Body of pancreas (tissue), 4 donors: ENCODE results near the gene LRRC1. TPM values are rescaled to one million over a fixed set of nuclear protein-coding genes. Genes with fewer than 3 reads are reported as not detected.

Experiments used
- ATAC-seq: fragments of 150-250 bp; one replicate; pipeline ENCODE4 v1.9.1; 2016
- DNase-seq, 4 donors: peaks; one replicate each; pipeline ENCODE4 v3.0.0-alpha.2; 2019
- H3K27ac ChIP-seq, 4 donors: fragments of 200-600 bp; sonication (generic); 1 replicate in 3 of 4; 2 replicates in 1 of 4; pipeline versions ENCODE4 v1.5.1 to v1.6.1; 2016 to 2019; ENCODE audit warnings: mild to moderate bottlenecking in 1 of 4, mixed read lengths in 1 of 4, moderate library complexity in 1 of 4
- H3K27me3 ChIP-seq, 2 donors: fragments of 200-600 bp; sonication (generic); one replicate each; pipeline ENCODE4 v1.6.0; 2016; ENCODE audit warnings: mild to moderate bottlenecking in 1 of 2
- H3K36me3 ChIP-seq, 2 donors: fragments of 200-600 bp; sonication (generic); replicated peaks in 1 of 2; 2 replicates each; pipeline ENCODE4 v1.5.1; 2016; ENCODE audit warnings: low read depth in 2 of 2; ENCODE audit not compliant: insufficient read depth in 1 of 2
- H3K4me1 ChIP-seq: fragments of 200-600 bp; sonication (generic); one replicate; pipeline ENCODE4 v1.6.0; 2016
- H3K4me3 ChIP-seq, 2 donors: fragments of 200-600 bp; sonication (generic); 1 replicate in 1 of 2; 2 replicates in 1 of 2; pipeline ENCODE4 v1.5.1; 2016 to 2019
- H3K9me3 ChIP-seq, 3 donors: fragments of 200-600 bp; sonication (generic); 1 replicate in 2 of 3; 2 replicates in 1 of 3; pipeline ENCODE4 v1.5.1; 2016
- CTCF ChIP-seq, 7 experiments: fragments of 450-650 bp in 4 of 7; fragments of 200-600 bp in 3 of 7; sonication (generic) in 3 of 7; IDR thresholded peaks; one replicate each; pipeline ENCODE4 v1.5.1; 2016 to 2019; ENCODE audit warnings: antibody characterized with exemption in 7 of 7
- POLR2A ChIP-seq, 3 donors: fragments of 450-650 bp; IDR thresholded peaks; one replicate each; pipeline ENCODE4 v1.6.1; 2016; ENCODE audit warnings: antibody characterized with exemption in 3 of 3, mild to moderate bottlenecking in 2 of 3
- WGBS, 2 donors: methylation state at CpG; one replicate each; pipeline ENCODE4 v1.1.5; 2017; 5-methylcytosine and 5-hydroxymethylcytosine counted together
- intact Hi-C: fragments of 100-400 bp; cut with DNase I; formaldehyde crosslinking; loops from one replicate; pipeline ENCODE4 v1.15.1; 2023
- total RNA-seq, 2 donors: library from RNA; depleted of rRNA; stranded (reverse); fragments of >200 nt; gene quantifications; one replicate each; pipeline ENCODE4 v1.1.0, GENCODE V29; 2016

LRRC1 gene
- total RNA-seq, 2 donors from 2014 or later = 13.2 to 17.1 TPM

- ATAC-seq = no peak
- no peaks in the 10 kb centered on the region for H3K4me1 ChIP-seq
- no peak for TF ChIP-seq CTCF (IDR thresholded peaks at IDR 0.05)
- TF ChIP-seq POLR2A (IDR thresholded peaks at IDR 0.05) = no peak
- WGBS, 2 donors = 82 to 84% methylated on average over 2 of the region's 2 CpGs
- H3K27me3 ChIP-seq = no peaks in the 10 kb centered on the region
- no peak overlapping the region for H3K27ac ChIP-seq
- H3K9me3 ChIP-seq = no peaks in the 10 kb centered on the region
- H3K36me3 ChIP-seq = no peaks in the 10 kb centered on the region
- H3K4me3 ChIP-seq = no peak overlapping the region
- intact Hi-C loops = no loop called here
- DNase-seq = no peak
These were observed 92.5 kb downstream of the LRRC1 start for GRCh38 chr6:53887316-53887715.

GRCh38 chr6:53888931-53889330 lies 94.1 kb downstream of the LRRC1 start:
- no peak overlapping the region for H3K4me3 ChIP-seq
- no peaks in the 10 kb centered on the region for H3K36me3 ChIP-seq
- no peaks in the 10 kb centered on the region for H3K27me3 ChIP-seq
- DNase-seq (no peak), ATAC-seq (no peak)
- no peaks in the 10 kb centered on the region for H3K4me1 ChIP-seq
- intact Hi-C loops = no loop called here
- no peak overlapping the region for H3K27ac ChIP-seq
- TF ChIP-seq POLR2A (IDR thresholded peaks at IDR 0.05) (no peak), CTCF (IDR thresholded peaks at IDR 0.05) (no peak)
- H3K9me3 ChIP-seq = no peaks in the 10 kb centered on the region
- WGBS, 2 donors = 69 to 84% methylated on average over 1 of the region's 1 CpG

- DNase-seq (no peak), ATAC-seq (no peak)
- H3K27me3 ChIP-seq = no peaks in the 10 kb centered on the region
- H3K4me3 ChIP-seq = no peak overlapping the region
- H3K9me3 ChIP-seq = no peaks in the 10 kb centered on the region
- 91 to 93% methylated on average over 1 of the region's 1 CpG for WGBS, 2 donors
- no peaks in the 10 kb centered on the region for H3K36me3 ChIP-seq
- no peaks in the 10 kb centered on the region for H3K4me1 ChIP-seq
- TF ChIP-seq CTCF (IDR thresholded peaks at IDR 0.05) (no peak), POLR2A (IDR thresholded peaks at IDR 0.05) (no peak)
- intact Hi-C loops = no loop called here
- no peak overlapping the region for H3K27ac ChIP-seq
These were observed 94.6 kb downstream of the LRRC1 start for GRCh38 chr6:53889365-53889764.

- no peak for DNase-seq
- 82 to 83% methylated on average over 1 of the region's 1 CpG for whole genome bisulfite sequencing, 2 donors
- no peak for ATAC-seq
- H3K4me1 ChIP-seq = peaks cover 4% of the 10 kb centered on the region
- intact Hi-C loops = no loop called here
- H3K27ac ChIP-seq = no peak overlapping the region
- TF ChIP-seq POLR2A (IDR thresholded peaks at IDR 0.05) = no peak
- no peak for TF ChIP-seq CTCF (IDR thresholded peaks at IDR 0.05)
- H3K9me3 ChIP-seq = no peaks in the 10 kb centered on the region
- H3K27me3 ChIP-seq = no peaks in the 10 kb centered on the region
- H3K4me3 ChIP-seq = no peak overlapping the region
- H3K36me3 ChIP-seq = no peaks in the 10 kb centered on the region
These were observed 97.9 kb downstream of the LRRC1 start for GRCh38 chr6:53892707-53893106.

GRCh38 chr6:53894091-53894490 lies 99.3 kb downstream of the LRRC1 start:
- H3K9me3 ChIP-seq = no peaks in the 10 kb centered on the region
- no peak overlapping the region for H3K4me3 ChIP-seq
- no peaks in the 10 kb centered on the region for H3K36me3 ChIP-seq
- H3K27ac ChIP-seq = no peak overlapping the region
- H3K4me1 ChIP-seq = peaks cover 4% of the 10 kb centered on the region
- no peak for TF ChIP-seq POLR2A (IDR thresholded peaks at IDR 0.05)
- TF ChIP-seq CTCF (IDR thresholded peaks at IDR 0.05) = no peak
- intact Hi-C loops = no loop called here
- DNase-seq (peak in 1 of 4 donors; percentile 16), ATAC-seq (no peak)
- H3K27me3 ChIP-seq = no peaks in the 10 kb centered on the region
- WGBS, 2 donors = 60 to 79% methylated on average over 2 of the region's 2 CpGs
